PFSK-1 (cell line): ENCODE measurements around the gene ECI2.

ENCODE experiments used
- FOXP2 ChIP-seq: optimal IDR thresholded peaks from 2 replicates; pipeline ENCODE3; 2011; ENCODE audit warnings: borderline replicate concordance, control low read depth, inconsistent platforms; ENCODE audit not compliant: insufficient read depth; ENCODE audit errors: extremely low read length, extremely low read depth
- POLR2AphosphoS5 ChIP-seq: IDR thresholded peaks from 2 replicates; pipeline ENCODE4 v1.6.1; 2012; ENCODE audit warnings: low read depth, mild to moderate bottlenecking, control low read depth, low read length, moderate library complexity
- SIN3A ChIP-seq: IDR thresholded peaks from 2 replicates; pipeline ENCODE4 v1.6.1; 2012; ENCODE audit warnings: mild to moderate bottlenecking, low read length, moderate library complexity, borderline replicate concordance; ENCODE audit not compliant: insufficient read depth
- TAF1 ChIP-seq: IDR thresholded peaks from 2 replicates; pipeline ENCODE4 v1.6.1; 2012; ENCODE audit warnings: low read length, control low read depth, borderline replicate concordance; ENCODE audit not compliant: insufficient read depth
- TF ChIP-seq, protein P1 (sequence below), 2 experiments: IDR thresholded peaks; 2 replicates each; pipeline versions ENCODE4 v1.6.1 to v1.8.0; 2011 to 2012; ENCODE audit warnings: low read depth in 2 of 2, low read length in 2 of 2, control low read depth in 1 of 2, inconsistent platforms in 1 of 2, mild to moderate bottlenecking in 1 of 2, moderate library complexity in 1 of 2; ENCODE audit not compliant: insufficient read depth in 1 of 2

The ECI2 gene

DNA sequence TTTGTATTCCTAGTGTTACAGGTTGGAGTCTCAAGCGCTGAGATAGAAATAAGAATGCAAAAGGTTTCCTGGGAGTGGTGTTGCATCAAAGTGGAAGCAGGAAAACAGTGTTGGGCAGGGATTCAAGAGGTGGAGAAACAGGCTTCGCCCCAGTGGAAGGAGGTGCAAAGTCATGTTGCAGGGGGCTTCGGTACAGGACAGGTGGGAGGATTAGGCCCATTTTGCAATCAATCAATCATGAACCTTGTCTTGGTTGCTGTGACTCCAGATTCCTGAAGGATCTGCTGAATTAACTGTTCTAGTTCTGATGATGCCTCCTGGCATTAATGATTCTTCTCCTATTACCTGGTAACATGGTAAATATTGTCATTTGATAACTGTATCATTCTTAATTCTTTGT is 34.1 kb downstream of the ECI2 start:
- TF ChIP-seq FOXP2 (no peak), SIN3A (no peak), POLR2AphosphoS5 (no peak), TAF1 (no peak)
- TF ChIP-seq, protein P1, sequence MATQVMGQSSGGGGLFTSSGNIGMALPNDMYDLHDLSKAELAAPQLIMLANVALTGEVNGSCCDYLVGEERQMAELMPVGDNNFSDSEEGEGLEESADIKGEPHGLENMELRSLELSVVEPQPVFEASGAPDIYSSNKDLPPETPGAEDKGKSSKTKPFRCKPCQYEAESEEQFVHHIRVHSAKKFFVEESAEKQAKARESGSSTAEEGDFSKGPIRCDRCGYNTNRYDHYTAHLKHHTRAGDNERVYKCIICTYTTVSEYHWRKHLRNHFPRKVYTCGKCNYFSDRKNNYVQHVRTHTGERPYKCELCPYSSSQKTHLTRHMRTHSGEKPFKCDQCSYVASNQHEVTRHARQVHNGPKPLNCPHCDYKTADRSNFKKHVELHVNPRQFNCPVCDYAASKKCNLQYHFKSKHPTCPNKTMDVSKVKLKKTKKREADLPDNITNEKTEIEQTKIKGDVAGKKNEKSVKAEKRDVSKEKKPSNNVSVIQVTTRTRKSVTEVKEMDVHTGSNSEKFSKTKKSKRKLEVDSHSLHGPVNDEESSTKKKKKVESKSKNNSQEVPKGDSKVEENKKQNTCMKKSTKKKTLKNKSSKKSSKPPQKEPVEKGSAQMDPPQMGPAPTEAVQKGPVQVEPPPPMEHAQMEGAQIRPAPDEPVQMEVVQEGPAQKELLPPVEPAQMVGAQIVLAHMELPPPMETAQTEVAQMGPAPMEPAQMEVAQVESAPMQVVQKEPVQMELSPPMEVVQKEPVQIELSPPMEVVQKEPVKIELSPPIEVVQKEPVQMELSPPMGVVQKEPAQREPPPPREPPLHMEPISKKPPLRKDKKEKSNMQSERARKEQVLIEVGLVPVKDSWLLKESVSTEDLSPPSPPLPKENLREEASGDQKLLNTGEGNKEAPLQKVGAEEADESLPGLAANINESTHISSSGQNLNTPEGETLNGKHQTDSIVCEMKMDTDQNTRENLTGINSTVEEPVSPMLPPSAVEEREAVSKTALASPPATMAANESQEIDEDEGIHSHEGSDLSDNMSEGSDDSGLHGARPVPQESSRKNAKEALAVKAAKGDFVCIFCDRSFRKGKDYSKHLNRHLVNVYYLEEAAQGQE (IDR thresholded peaks at IDR 0.05; ENCODE audit: insufficient read depth in 1 of 2, low read depth in 2 of 2, low read length in 2 of 2): no peak

DNA sequence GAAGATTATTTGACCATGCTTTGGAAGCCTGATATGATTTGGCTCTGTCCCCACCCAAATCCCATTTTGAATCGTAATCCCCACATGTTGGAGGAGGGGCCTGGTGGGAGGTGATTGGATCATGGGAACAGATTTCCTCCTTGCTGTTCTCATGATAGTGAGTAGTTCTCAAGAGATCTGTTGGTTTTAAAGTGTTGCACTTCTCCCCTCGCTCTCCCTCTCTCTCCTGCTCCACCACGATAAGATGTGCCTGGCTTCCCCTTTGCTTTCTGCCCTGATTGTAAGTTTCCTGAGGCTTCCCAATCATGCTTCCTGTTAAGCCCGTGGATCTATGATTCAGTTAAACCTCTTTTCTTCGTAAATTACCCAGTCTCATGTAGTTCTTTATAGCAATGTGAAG is 34.7 kb downstream of the ECI2 start:
- TF ChIP-seq TAF1 (no peak), FOXP2 (no peak)

DNA sequence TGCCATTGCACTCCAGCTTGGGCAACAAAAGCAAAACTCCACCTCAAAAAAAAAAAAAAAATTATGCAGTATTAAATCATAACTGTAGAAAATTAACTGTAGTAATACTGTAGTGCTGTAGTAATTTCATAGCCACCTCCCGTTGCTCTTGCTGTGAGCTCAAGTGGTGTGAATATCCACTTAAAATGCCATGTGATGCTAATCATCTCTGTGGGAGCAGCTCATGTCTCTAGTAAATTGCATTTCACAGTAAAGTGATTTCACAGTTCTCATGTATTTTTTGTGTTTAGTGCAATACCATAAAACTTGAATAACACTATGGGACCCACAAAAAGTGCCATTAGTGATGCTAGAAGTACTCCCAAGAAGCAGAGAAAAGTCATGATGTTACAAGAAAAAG is 42.1 kb downstream of the ECI2 start:
- TF ChIP-seq FOXP2: no peak
- TF ChIP-seq SIN3A: no peak
- TF ChIP-seq TAF1: no peak
- TF ChIP-seq, protein P1 (IDR thresholded peaks at IDR 0.05; ENCODE audit: insufficient read depth in 1 of 2, low read depth in 2 of 2, low read length in 2 of 2): no peak
- no peak for TF ChIP-seq POLR2AphosphoS5

DNA sequence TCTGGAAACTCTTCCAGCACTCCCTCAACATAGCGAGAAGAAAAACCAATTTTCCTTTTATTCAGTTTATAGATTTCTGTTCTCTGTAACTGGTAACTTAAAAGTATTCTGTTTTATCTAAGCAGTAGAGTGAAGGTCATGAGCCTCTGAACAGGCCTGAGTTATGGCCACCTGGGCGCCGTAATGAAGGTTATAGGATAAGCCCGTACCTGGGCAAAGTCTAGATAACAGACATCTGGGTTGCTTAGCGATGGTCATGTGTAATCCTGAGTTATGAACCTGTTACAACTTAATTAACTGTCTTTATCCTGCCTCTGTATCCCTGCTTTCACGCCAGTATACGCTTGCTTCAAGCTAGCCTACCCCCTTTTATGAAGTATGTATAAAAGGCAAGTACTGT is 43.4 kb downstream of the ECI2 start:
- no peak for TF ChIP-seq FOXP2
- TF ChIP-seq, protein P1 (IDR thresholded peaks at IDR 0.05; ENCODE audit: insufficient read depth in 1 of 2, low read depth in 2 of 2, low read length in 2 of 2): no peak
- no peak for TF ChIP-seq TAF1
- no peak for TF ChIP-seq POLR2AphosphoS5
- no peak for TF ChIP-seq SIN3A

DNA sequence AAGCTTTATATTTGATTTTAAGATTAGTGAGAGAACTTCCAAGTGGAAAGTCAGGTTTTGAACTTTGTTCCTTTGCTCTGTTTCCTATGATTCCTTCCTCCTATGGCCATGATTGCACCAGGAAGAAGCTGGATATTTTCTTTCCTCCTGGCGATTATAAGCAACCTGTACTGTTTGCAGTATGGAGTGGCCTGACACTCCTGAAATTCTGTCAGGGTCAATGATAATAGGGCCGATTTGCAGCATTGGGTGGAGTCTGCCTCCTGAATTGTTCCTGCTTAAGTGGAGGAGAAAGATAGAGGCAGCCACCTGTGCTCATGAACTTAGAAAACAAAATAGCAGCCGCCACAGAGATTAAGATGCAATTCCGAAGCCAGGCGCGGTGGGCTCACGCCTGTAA is 46.7 kb downstream of the ECI2 start:
- TF ChIP-seq SIN3A: no peak
- TF ChIP-seq, protein P1 (IDR thresholded peaks at IDR 0.05; ENCODE audit: insufficient read depth in 1 of 2, low read depth in 2 of 2, low read length in 2 of 2): no peak
- no peak for TF ChIP-seq TAF1
- TF ChIP-seq POLR2AphosphoS5: no peak
- no peak for TF ChIP-seq FOXP2
